Ovary (tissue), 3 donors: Measurements from ENCODE around the gene SSMEM1.

Experiments
- CTCF ChIP-seq, 3 donors: fragments of 450-650 bp in 2 of 3; fragments of 200-600 bp in 1 of 3; IDR thresholded peaks; one replicate each; pipeline versions ENCODE4 v1.5.1 to v1.8.0; 2016 to 2022; ENCODE audit warnings: antibody characterized with exemption in 3 of 3, mild to moderate bottlenecking in 1 of 3
- EP300 ChIP-seq: sonication (generic); formaldehyde crosslinking; IDR thresholded peaks from one replicate; pipeline ENCODE4 v1.6.1; 2017; ENCODE audit warnings: antibody characterized with exemption
- POLR2A ChIP-seq: fragments of 450-650 bp; IDR thresholded peaks from one replicate; pipeline ENCODE4 v1.6.1; 2017; ENCODE audit warnings: antibody characterized with exemption, mild to moderate bottlenecking, moderate library complexity
- donor health status: DM: no; HTN: no; CAD: no.

GRCh38 chr7:130227883-130228575 is 20.4 kb downstream of the SSMEM1 start:
- TF ChIP-seq CTCF (IDR thresholded peaks at IDR 0.05) (no peak), EP300 (no peak), POLR2A (no peak)
